ENCODE data around the gene DCDC1.

DNA sequence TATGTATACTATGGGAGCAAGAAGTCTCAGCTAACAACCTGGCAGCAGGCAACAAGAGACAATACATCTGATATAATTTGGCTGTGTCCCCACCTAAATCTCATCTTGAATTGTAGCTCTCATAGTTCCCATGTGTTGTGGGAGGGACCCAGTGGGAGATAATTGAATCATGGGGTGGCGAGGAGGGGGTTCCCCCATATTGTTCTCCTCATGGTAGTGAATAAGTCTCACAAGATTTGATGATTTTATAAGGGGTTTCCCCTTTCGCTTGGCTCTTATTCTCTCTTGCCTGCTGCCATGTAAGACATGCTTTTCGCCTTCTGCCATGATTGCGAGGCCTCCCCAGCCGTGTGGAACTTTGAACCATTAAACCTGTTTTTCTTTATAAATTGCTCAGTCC lies 6.3 kb upstream of the DCDC1 start:
- TF ChIP-seq, protein P1, sequence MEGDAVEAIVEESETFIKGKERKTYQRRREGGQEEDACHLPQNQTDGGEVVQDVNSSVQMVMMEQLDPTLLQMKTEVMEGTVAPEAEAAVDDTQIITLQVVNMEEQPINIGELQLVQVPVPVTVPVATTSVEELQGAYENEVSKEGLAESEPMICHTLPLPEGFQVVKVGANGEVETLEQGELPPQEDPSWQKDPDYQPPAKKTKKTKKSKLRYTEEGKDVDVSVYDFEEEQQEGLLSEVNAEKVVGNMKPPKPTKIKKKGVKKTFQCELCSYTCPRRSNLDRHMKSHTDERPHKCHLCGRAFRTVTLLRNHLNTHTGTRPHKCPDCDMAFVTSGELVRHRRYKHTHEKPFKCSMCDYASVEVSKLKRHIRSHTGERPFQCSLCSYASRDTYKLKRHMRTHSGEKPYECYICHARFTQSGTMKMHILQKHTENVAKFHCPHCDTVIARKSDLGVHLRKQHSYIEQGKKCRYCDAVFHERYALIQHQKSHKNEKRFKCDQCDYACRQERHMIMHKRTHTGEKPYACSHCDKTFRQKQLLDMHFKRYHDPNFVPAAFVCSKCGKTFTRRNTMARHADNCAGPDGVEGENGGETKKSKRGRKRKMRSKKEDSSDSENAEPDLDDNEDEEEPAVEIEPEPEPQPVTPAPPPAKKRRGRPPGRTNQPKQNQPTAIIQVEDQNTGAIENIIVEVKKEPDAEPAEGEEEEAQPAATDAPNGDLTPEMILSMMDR (IDR thresholded peaks at IDR 0.05; ENCODE audit: low read depth, low read length), result no peak
- TF ChIP-seq POLR2A (IDR thresholded peaks at IDR 0.05; ENCODE audit: extremely low read depth, insufficient read length), result no peak
